DMS153 treated with DMSO at 0.1 percent for 48 hours (cell line): ENCODE data around the gene C11orf65.
"Not testable (repeated sequence)": the region's sequence is repeated elsewhere in the genome, so short reads cannot be mapped to it uniquely, and the experiment has no call there.

Experiments used
- DNase-seq: peaks from one replicate; lab custom pipeline; 2025; ENCODE audit not compliant: unreplicated experiment; lab: John Stamatoyannopoulos, UW

C11orf65 gene

DNA sequence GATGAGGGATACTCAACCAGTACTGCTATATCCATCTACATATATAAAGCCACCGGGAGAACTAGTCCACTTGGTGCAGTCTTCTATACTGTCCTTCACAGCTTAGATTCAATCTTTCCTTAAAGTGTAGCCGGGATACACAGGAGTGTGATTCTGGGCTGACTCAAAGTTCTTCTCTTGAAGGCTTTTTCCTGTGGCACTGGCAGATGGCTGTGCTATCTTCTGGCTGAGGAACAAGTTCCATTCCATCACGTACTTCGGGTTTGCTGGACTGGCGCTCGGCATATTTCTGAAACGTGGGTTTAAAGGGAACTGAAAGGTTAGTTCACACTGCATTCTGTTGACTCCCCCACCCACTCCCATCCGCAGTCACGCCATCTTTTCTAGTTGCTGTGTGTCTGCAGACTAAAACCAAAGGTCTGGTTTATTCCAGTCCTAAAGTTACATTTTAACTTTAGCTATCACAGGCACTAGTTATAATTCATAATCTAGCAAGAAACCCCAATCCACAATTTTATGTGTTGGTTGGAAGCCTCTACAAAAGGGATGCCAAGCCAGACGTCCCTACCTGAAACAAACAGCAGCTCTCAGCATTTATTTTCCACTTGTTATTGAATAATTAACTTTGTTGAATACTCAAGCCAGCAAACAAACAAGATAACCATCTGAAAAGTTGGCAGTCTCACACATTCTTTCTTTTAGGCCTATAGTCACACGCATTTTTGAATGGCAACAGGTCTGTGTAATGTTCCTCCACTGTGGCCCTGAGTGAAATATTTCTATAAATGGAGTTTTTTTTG lies 7.5 kb upstream of the C11orf65 start:
- DNase-seq = no peak

DNA sequence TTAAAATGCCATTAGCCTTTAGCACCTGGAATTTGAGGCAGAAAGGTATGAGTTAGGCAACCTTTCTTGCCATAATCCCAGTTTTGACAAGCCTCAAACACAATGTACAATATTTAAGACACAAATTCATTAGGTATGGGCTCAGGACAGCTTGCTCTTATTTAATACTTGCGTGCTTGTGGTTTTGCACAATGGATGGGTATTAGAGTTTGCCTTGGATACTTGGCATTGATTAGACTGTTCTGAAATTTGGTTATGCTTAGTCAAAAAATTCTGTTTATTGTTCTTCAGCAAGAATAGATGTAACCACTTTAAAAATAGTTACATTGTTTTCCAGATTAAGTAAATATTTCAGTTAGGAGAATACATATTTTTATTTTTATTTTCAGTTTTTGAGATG lies 5.4 kb upstream of the C11orf65 start:
- DNase-seq = no peak

DNA sequence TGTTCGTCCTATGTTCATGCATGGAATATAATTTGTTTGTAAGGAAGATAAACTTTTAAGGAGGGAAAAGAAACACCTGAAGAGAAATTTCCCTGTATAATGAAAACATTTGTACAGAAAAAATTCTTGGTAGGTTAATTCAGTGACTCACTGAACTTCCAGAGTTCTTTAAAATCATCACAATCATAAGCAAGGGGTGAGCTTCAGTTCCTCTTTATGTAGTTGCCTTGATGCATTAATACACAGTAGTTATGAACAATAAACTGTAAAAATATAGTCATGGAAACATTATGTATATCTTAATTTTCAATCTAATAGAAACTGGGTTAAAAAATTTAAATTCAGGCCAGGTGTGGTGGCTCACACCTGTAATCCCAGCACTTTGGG lies 1.1 kb upstream of the C11orf65 start:
- no peak for DNase-seq

DNA sequence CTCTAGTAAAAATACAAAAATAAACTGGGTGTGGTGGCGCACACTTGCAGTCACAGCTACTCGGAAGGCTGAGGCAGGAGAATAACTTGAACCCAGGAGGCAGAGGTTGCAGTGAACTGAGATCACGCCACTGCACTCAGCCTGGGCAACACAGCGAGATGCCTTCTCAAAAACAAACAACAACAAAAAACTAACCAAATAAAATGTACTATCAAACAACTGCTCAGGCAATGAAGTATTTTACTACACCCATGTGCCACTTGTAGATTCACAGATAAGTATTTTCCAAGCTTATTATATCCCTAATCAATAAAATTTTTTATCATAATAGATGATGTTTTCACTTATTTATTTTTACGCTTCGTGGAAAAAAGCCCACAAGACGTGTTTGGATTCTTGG lies 924 bp downstream of the C11orf65 start:
- DNase-seq = no peak

DNA sequence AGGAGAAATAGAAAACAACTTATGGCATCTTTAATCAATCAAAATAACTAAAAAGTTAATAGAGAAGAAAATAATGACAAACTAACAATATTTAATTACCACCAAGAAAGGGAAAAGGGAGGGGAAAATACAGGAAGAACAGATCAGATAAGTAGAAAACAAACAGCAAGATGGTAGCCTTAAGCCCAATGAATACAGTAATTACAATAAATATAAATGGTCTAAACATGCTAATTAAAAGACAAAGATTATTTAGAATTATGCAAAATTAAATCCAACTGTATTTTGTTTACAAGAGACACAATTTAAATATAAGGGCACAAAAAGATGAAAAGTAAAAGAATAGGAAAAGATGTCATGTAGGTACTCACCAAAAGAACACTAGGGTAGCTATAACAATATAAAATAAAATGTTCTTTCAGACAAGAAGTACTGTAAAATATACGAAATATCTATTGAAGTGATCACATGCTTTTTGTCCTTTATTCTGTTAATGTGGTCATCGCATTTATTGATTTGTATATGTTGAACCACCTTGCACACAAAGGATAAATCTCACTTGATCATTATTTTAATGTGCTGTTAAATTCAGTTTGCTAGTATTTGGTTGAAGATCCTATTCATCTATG lies 14.0 kb downstream of the C11orf65 start:
- no peak for DNase-seq

DNA sequence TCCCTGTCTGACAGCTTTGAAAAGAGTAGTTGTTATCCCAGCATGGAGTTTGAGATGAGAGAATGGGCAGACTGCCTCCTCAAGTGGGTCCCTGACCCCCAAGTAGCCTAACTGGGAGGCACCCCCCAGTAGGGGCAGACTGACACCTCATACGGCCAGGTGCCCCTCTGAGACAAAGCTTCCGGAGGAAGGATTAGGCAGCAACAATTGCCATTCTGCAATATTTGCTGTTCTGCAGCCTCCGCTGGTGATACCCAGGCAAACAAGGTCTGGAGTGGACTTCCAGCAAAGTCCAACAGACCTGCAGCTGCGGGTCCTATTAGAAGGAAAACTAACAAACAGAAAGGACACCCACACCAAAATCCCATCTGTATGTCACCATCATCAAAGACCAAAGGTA lies 25.9 kb downstream of the C11orf65 start:
- not testable (repeated sequence) for DNase-seq

DNA sequence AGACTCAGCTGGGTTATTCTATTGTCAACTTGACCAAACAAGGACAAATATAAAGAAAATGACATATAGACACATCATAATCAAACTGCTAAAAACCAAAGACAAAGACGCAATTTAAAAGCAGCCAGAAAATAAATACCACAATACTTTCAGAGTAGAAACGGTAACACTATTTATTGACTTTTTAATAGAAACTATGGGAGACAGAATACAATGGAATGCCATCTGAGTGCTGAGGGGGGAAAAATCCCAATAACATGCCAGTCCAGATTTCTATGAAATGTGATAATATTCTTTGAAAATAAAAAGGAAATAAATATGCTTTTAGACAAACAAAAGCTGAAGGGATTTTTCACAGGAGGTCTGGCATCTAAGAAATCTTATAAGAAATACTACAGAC lies 30.7 kb downstream of the C11orf65 start:
- DNase-seq = no peak

DNA sequence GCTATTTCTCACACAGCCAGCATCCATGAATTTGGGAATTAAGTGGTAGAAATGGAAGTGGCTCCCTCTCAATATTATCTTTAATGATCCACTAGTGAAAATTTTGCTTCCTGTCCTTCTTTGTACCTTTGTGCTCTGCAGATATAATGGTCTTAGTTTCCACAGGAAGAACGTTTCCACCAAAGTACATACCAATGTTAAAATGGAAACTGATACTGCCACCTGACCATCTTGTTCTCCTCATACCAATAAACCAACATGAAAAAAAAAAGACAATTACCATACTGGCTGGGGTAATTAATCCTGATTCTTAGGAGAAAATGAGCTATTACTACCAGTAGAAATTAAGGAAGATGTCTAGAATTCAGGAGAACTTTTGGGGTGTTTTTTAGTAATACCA lies 32.3 kb downstream of the C11orf65 start:
- no peak for DNase-seq

DNA sequence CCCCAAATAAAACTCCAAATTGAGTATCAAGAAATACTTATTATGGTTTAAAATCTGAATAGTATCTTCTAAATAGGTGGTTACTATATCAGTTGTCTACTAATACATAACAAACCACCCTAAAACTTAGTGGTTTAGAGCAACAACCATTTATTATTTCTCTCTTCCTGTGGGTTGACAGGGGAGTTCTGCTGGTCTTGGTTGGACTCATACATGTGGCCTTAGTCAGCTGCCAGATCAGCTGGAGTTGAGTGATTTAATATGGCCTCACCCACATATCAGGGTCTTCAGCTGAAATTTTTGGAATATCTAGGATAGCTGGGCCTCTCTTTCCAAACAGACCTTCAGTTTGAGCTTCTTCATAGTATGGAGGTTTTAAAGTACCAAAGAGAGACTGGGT lies 34.5 kb downstream of the C11orf65 start:
- no peak for DNase-seq

DNA sequence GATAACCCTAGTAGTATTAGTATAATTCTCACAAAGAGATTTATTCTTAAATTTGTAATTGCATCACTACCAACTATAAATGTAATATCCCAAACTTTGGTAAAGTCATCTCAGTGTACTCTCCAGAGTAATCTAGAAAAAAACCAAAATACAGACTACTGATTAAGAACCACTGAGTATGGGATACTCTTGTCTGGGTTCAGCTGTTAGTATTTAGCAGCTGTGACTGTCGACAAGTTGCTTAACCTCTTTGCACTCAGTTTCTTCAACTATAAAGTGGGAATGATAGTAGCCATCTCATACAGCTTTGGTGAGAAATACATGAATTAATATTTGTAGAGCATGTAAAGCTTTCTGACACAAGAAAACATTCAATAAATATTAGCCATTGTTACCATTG lies 35.3 kb downstream of the C11orf65 start:
- no peak for DNase-seq

DNA sequence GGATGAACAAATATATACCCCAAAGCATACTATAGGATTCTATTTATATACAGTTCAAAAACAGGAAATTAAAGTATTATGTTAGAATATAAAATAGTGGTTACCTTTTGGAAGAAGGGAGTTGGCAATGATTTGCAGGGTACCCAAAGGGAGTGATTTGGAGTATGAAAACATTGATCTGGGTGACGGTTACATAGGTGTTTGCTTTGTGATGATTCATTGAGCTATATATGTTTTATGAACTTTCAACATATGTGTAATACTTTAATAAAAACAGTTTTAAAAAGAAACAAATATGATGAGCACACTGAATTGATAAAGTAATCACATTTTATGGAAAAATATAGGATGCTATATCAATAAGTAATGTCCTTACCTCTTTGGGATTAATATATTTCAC lies 36.0 kb downstream of the C11orf65 start:
- DNase-seq = no peak

DNA sequence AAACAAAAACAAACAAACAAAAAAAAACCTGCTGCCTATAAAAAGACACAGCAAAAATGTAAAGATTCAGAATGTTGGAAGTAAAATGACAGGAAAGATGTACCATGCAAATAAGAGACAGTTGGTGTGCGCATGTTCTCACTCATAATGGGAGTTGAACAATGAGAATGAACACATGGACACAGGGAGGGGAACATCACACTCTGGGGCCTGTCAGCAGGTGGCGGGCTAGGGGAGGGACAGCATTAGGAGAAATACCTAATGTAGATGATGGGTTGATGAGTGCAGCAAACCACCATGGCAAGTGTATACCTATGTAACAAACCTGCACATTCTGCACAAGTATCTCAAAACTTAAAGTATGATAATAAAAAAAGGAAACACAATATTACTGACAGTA lies 49.8 kb downstream of the C11orf65 start:
- not testable (repeated sequence) for DNase-seq

DNA sequence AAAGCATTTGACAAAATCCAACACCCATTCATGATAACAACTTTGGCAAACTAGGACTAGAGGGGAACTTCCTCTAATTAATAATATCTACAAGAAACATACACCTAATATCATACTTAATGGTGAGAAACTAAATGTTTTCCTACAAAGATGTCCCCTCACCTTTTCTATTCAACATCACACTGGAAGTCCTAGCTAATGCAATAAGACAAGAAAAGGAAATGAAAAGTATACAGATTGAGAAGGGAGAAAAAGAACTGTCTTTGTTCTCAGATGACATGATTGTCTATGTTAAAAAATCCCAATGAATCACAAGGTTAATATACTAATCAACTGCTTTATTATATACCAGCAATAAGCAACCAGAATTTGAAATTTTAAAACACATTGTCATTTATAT lies 52.4 kb downstream of the C11orf65 start:
- no peak for DNase-seq

DNA sequence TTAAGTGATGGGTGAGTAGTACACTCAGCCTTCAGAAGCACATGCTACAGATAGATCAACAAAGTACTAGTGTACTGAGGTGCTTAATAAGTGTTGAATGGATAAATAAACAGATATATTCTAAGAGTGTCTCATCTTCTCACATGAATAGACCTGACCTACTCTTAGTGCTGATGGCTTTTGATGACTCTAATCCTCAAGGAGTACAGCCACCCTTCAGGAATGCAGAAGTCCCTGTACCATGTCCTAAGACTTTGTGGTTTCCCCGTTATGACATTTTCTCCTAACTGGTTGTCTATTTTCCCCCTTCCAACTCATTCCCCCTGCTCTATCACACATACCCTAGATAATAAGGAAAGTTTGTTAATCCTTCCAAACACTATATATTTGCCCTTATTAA lies 61.6 kb downstream of the C11orf65 start:
- no peak for DNase-seq

DNA sequence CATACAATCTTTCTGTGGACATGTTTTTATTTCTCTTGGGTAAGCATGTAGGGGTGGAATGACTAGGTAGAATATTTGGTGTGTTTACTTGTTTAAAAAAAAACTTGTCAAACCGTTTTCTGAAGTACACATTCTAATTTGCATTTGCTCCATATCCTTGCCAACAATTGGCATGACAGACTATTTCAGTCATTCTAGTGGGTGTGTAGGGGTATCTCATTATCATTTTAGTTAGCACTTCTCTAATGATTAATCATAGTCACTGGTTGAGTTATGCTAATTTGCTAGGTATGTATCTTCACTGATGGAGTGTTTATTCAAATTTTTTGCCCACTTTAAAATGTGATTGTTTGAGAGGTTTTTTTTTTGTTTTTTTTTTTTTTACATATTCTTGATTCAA lies 64.3 kb downstream of the C11orf65 start:
- no peak for DNase-seq

DNA sequence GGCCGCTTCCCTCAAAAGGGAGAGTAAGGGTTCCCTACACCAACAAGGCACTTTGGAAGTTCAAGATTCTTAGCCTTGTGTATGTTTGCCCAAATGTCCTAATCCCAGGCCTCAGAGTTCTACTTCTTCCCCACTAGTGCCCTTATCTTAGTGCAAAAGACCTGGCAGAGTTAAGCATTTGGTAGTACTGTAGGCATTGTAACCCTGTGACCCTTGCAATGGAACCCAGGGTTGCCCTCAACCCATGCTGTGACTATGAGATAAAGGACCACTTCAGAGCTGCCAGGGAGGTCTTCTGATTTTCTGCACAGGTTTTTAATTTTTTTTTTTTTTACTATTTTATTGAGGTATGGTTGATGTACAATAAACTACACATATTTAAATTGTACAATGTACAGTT lies 65.1 kb downstream of the C11orf65 start:
- no peak for DNase-seq

DNA sequence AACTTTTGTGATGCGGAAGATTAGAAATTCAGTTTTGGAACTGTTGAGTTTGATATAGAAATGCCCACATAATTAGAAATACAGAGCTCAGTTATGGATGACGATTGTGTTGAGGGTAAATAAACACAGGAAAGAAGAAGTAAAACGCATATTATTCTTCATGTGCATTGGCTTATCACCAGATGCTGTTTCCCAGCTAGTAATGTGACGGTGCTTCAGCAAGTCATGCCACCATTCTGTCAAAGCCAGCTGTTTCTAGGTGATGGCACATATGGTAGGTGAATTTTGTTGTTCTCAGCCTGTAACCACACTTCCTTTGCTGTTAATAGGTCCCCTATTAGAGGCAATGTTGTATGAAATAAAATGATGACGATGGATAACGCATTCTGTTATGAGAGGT lies 68.9 kb downstream of the C11orf65 start:
- no peak for DNase-seq

DNA sequence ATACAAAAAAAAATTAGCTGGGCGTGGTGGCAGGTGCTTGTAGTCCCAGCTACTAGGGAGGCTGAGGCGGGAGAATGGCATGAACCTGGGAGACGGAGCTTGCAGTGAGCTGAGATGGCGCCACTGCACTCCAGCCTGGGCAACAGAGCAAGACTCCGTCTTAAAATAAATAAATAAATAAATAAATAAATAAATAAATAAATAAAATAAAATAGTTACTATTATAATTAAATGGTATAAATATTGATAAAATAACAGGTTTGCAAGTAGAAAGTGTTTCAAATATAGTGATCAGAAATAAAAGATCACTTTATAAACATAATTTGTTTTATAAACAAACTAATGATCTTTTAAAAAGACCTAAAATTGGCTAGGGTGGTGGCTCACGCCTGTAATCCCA lies 70.7 kb downstream of the C11orf65 start:
- DNase-seq = not testable (repeated sequence)

DNA sequence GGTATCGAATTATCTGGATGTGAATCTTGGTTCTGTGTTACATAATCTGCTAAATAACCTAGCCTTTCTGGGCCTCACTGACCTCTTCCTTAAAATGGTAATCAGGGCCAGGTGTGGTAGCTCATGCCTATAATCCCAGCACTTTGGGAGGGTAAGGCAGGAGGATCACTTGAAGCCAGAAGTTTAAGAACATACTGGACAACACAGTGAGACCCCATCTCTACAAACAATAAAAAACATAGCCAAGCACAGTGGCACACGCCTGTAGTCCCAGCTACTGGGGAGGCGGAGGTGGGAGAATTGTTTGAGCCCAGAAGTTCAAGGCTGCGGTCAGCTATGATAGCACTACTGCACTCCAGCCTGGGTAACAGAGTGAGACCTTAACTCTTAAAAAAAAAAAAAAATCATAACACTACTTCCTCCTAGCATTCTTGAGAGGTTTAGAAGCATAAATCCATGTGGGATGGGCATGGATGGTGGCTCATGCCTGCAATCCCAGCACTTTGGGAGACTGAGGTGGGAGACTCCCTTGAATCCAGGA lies 72.5 kb downstream of the C11orf65 start:
- DNase-seq = no peak

DNA sequence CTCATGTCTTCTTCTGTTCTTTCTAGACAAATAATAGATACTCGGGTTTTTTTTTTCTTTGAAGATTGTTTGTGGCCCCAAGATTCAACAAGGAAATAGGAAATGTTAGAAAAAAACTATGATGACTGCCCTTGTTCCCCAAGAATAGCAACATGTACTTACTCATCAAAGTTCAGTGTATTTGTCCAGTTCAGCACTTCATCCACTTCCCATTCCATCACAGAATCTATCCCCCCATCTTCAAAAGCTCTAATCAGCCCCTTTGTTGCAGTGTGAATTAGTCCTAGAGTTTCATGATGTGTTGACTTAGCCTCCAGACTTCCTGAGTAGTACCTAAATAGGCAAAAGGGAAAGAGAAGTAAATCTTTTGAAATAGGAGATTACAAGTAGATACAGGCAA lies 74.3 kb downstream of the C11orf65 start:
- no peak for DNase-seq

DNA sequence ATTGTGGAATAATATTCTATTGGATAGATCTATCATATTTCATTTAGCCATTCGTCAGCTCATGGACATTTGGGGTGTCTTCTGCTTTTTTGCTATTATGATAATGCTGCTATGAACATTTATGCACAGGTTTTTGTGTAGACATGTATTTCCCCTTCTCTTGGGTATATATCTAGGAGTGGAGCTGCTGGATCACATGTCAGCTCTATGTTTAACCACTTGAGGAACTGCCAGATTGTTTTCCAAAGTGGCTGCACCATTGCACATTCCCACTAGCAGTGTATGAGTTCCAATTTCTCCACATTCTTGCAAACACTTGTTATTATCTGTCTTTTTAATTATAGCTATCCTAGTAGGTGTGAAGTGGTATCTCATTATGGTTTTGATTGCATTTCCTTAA lies 75.0 kb downstream of the C11orf65 start:
- DNase-seq = no peak

DNA sequence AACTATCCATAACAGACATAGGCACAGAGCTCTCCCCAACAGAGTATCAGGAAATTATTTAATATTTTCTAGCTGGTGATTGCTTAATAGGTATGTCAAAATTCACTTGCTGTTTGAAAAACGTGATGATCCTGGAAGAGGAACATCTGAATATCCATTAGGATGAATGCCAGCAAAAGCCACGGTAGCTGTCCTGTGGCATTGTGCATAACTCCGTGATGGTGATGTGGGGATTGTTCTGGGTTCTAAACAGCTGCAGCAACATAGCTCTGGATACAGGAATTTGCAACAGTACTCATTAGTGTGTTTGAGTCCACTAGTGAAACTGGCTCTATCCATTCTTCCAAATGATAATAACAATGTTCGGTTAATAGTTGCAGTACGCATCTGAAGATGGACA lies 78.8 kb downstream of the C11orf65 start:
- no peak for DNase-seq

DNA sequence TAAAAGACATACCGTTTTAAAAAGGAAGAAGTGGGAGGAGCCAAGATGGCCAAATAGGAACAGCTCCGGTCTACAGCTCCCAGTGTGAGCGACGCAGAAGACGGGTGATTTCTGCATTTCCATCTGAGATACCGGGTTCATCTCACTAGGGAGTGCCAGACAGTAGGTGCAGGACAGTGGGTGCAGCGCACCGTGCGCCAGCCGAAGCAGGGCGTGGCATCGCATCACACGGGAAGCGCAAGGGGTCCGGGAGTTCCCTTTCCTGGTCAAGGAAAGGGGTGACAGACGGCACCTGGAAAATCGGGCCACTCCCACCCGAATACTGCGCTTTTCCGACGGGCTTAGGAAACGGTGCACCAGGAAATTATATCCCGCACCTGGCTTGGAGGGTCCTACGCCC lies 93.8 kb downstream of the C11orf65 start:
- not testable (repeated sequence) for DNase-seq
